ENCODE measurements around the gene AACS.
"Not testable (repeated sequence)": the region's sequence is repeated elsewhere in the genome, so short reads cannot be mapped to it uniquely, and the experiment has no call there.

The AACS gene

GRCh38 chr12:125065021-125065918 lies at the start of gene AACS:
Gene AACS (plus strand): TSS chr12:125065435. CDS start chr12:125065585, 150 bp downstream.
- Mint-ChIP-seq H3K9me3 (no peaks in the 10 kb centered on the region), H3K27me3 (peaks cover 3% of the 10 kb centered on the region), H3K27ac (no peak within 1 kb of the TSS), H3K4me3 (peak within 1 kb of the TSS; percentile 81), H3K4me1 (peaks cover 19% of the 10 kb centered on the region), H3K36me3 (no peaks in the 10 kb centered on the region)

- Mint-ChIP-seq H3K27ac (no peak overlapping the region), H3K4me3 (no peak overlapping the region), H3K36me3 (peaks cover 3% of the 10 kb centered on the region)
Measured at GRCh38 chr12:125015680-125016310, 49.4 kb upstream of the AACS start.

GRCh38 chr12:125017801-125018200 lies 47.4 kb upstream of the AACS start:
- Mint-ChIP-seq H3K4me1 (no peaks in the 10 kb centered on the region), H3K4me3 (no peak overlapping the region), H3K27me3 (no peaks in the 10 kb centered on the region), H3K36me3 (peaks cover 5% of the 10 kb centered on the region), H3K9me3 (no peaks in the 10 kb centered on the region), H3K27ac (no peak overlapping the region)

More at GRCh38 chr12:125015680-125016310, 49.4 kb upstream of the AACS start:
- Mint-ChIP-seq H3K4me1 (no peaks in the 10 kb centered on the region), H3K27me3 (no peaks in the 10 kb centered on the region), H3K9me3 (no peaks in the 10 kb centered on the region)

- H3K36me3 Mint-ChIP-seq, result peaks cover 9% of the 10 kb centered on the region
- no peaks in the 10 kb centered on the region for H3K27me3 Mint-ChIP-seq
- H3K4me3 Mint-ChIP-seq, result no peak overlapping the region
- no peaks in the 10 kb centered on the region for H3K9me3 Mint-ChIP-seq
- no peak overlapping the region for H3K27ac Mint-ChIP-seq
- no peaks in the 10 kb centered on the region for H3K4me1 Mint-ChIP-seq
Measured at GRCh38 chr12:125018356-125018755, 46.9 kb upstream of the AACS start.

- Mint-ChIP-seq H3K4me3 (no peak overlapping the region), H3K27ac (no peak overlapping the region), H3K9me3 (no peaks in the 10 kb centered on the region), H3K27me3 (no peaks in the 10 kb centered on the region), H3K36me3 (peaks cover 8% of the 10 kb centered on the region), H3K4me1 (no peaks in the 10 kb centered on the region)
Measured at GRCh38 chr12:125021096-125021495, 44.1 kb upstream of the AACS start.

GRCh38 chr12:125021771-125022170 lies 43.5 kb upstream of the AACS start:
- Mint-ChIP-seq H3K4me1 (no peaks in the 10 kb centered on the region), H3K27ac (no peak overlapping the region), H3K36me3 (peaks cover 9% of the 10 kb centered on the region), H3K4me3 (no peak overlapping the region), H3K9me3 (no peaks in the 10 kb centered on the region), H3K27me3 (no peaks in the 10 kb centered on the region)

GRCh38 chr12:125023065-125023464 lies 42.2 kb upstream of the AACS start:
- no peaks in the 10 kb centered on the region for H3K4me1 Mint-ChIP-seq
- no peaks in the 10 kb centered on the region for H3K27me3 Mint-ChIP-seq
- peaks cover 9% of the 10 kb centered on the region for H3K36me3 Mint-ChIP-seq
- H3K9me3 Mint-ChIP-seq, result no peaks in the 10 kb centered on the region
- no peak overlapping the region for H3K27ac Mint-ChIP-seq
- no peak overlapping the region for H3K4me3 Mint-ChIP-seq

GRCh38 chr12:125024949-125025563 lies 40.2 kb upstream of the AACS start:
- Mint-ChIP-seq H3K36me3 (peaks cover 7% of the 10 kb centered on the region), H3K9me3 (no peaks in the 10 kb centered on the region), H3K27me3 (no peaks in the 10 kb centered on the region), H3K4me3 (no peak overlapping the region), H3K27ac (no peak overlapping the region), H3K4me1 (no peaks in the 10 kb centered on the region)

- H3K9me3 Mint-ChIP-seq, result no peaks in the 10 kb centered on the region
- H3K27ac Mint-ChIP-seq, result no peak overlapping the region
- H3K4me3 Mint-ChIP-seq, result no peak overlapping the region
- H3K36me3 Mint-ChIP-seq, result peaks cover 7% of the 10 kb centered on the region
- H3K4me1 Mint-ChIP-seq, result no peaks in the 10 kb centered on the region
- no peaks in the 10 kb centered on the region for H3K27me3 Mint-ChIP-seq
Measured at GRCh38 chr12:125025606-125026235, 39.5 kb upstream of the AACS start.

- Mint-ChIP-seq H3K27ac (no peak overlapping the region), H3K9me3 (no peaks in the 10 kb centered on the region), H3K4me3 (no peak overlapping the region), H3K36me3 (peaks cover 2% of the 10 kb centered on the region), H3K4me1 (no peaks in the 10 kb centered on the region), H3K27me3 (no peaks in the 10 kb centered on the region)
Measured at GRCh38 chr12:125028106-125028505, 37.1 kb upstream of the AACS start.

- H3K4me1 Mint-ChIP-seq, result no peaks in the 10 kb centered on the region
- H3K27ac Mint-ChIP-seq, result no peak overlapping the region
- no peaks in the 10 kb centered on the region for H3K9me3 Mint-ChIP-seq
- H3K27me3 Mint-ChIP-seq, result no peaks in the 10 kb centered on the region
- H3K4me3 Mint-ChIP-seq, result no peak overlapping the region
- peaks cover 1% of the 10 kb centered on the region for H3K36me3 Mint-ChIP-seq
Measured at GRCh38 chr12:125029761-125030358, 35.4 kb upstream of the AACS start.

GRCh38 chr12:125031471-125031870 lies 33.8 kb upstream of the AACS start:
- H3K27ac Mint-ChIP-seq, H3K4me3 Mint-ChIP-seq, H3K27me3 Mint-ChIP-seq, H3K4me1 Mint-ChIP-seq, H3K36me3 Mint-ChIP-seq, H3K9me3 Mint-ChIP-seq: not testable (repeated sequence)

- Mint-ChIP-seq H3K27me3 (no peaks in the 10 kb centered on the region), H3K36me3 (no peaks in the 10 kb centered on the region), H3K9me3 (no peaks in the 10 kb centered on the region), H3K27ac (no peak overlapping the region), H3K4me3 (no peak overlapping the region), H3K4me1 (no peaks in the 10 kb centered on the region)
Measured at GRCh38 chr12:125032466-125033152, 32.6 kb upstream of the AACS start.

- Mint-ChIP-seq H3K36me3 (no peaks in the 10 kb centered on the region), H3K9me3 (no peaks in the 10 kb centered on the region), H3K27ac (no peak overlapping the region), H3K4me3 (no peak overlapping the region), H3K4me1 (no peaks in the 10 kb centered on the region), H3K27me3 (no peaks in the 10 kb centered on the region)
Measured at GRCh38 chr12:125033288-125033687, 31.9 kb upstream of the AACS start.
